HepG2 (cell line): ENCODE data around the gene PARN. TPM values are rescaled to one million over a fixed set of nuclear protein-coding genes. Genes with fewer than 3 reads are reported as not detected.

ENCODE experiments used
- GFI1 ChIP-seq: sonication (generic); formaldehyde crosslinking; IDR thresholded peaks from 2 replicates; pipeline ENCODE4 v1.5.0; 2020; ENCODE audit warnings: missing genetic modification reagents, mild to moderate bottlenecking, borderline replicate concordance
- KDM2A ChIP-seq: sonication (generic); formaldehyde crosslinking; IDR thresholded peaks from 2 replicates; pipeline ENCODE4 v1.4.0; 2020; ENCODE audit warnings: low read depth, missing genetic modification reagents, borderline replicate concordance
- POLR2A ChIP-seq, 2 experiments: IDR thresholded peaks; 2 replicates each; pipeline ENCODE4 v1.6.1; 2011; ENCODE audit warnings: low read depth in 2 of 2, low read length in 2 of 2, mild to moderate bottlenecking in 1 of 2, moderate library complexity in 1 of 2; ENCODE audit not compliant: insufficient read depth in 1 of 2
- ZBTB38 ChIP-seq: sonication (generic); formaldehyde crosslinking; IDR thresholded peaks from 2 replicates; pipeline ENCODE4 v1.5.1; 2020; ENCODE audit warnings: mild to moderate bottlenecking, missing genetic modification reagents
- ZNF121 ChIP-seq: sonication (generic); formaldehyde crosslinking; IDR thresholded peaks from 2 replicates; pipeline ENCODE4 v1.5.0; 2020; ENCODE audit warnings: mild to moderate bottlenecking, missing genetic modification reagents
- ZNF556 ChIP-seq: sonication (generic); formaldehyde crosslinking; IDR thresholded peaks from 2 replicates; pipeline ENCODE4 v1.4.0; 2020; ENCODE audit warnings: mild to moderate bottlenecking, missing genetic modification reagents, borderline replicate concordance
- polyA plus RNA-seq, 8 experiments: library from polyadenylated mRNA; depleted of rRNA in 3 of 8; stranded (reverse) in 7 of 8; unstranded in 1 of 8; fragments of >200 nt; fragmentation: Illumina TruSeq in 4 of 8; extraction: Trizol in 4 of 8; gene quantifications; 2 replicates each; pipeline versions ENCODE4 v1.2.1 to v1.2.3, GENCODE V29; 2011 to 2016; ENCODE audit warnings: low read depth in 4 of 8, missing spikeins in 1 of 8, mixed read lengths in 1 of 8; ENCODE audit not compliant: insufficient read depth in 1 of 8
- total RNA-seq, 5 experiments: library from RNA; depleted of rRNA; stranded (reverse); fragments of >200 nt; fragmentation: Illumina TruSeq; extraction: Trizol; gene quantifications; 2 replicates each; pipeline ENCODE4 v1.2.3, GENCODE V29; 2016; ENCODE audit warnings: low read depth in 1 of 5
- TF ChIP-seq, protein P1 (sequence below): IDR thresholded peaks from 2 replicates; pipeline ENCODE4 v1.4.0; 2020; ENCODE audit warnings: mild to moderate bottlenecking, missing genetic modification reagents
- TF ChIP-seq, protein P2 (sequence below): sonication (generic); formaldehyde crosslinking; IDR thresholded peaks from 2 replicates; pipeline ENCODE4 v1.8.0; 2022; ENCODE audit warnings: mild to moderate bottlenecking, missing genetic modification reagents
- TF ChIP-seq, protein P3 (sequence below): sonication (generic); formaldehyde crosslinking; IDR thresholded peaks from 2 replicates; pipeline ENCODE4 v1.5.1; 2020; ENCODE audit warnings: mild to moderate bottlenecking, missing genetic modification reagents, borderline replicate concordance
- TF ChIP-seq, protein P4 (sequence below): sonication (generic); formaldehyde crosslinking; IDR thresholded peaks from 2 replicates; pipeline ENCODE4 v1.5.1; 2020; ENCODE audit warnings: mild to moderate bottlenecking, missing genetic modification reagents, moderate library complexity
- TF ChIP-seq, protein P5 (sequence below): IDR thresholded peaks from 2 replicates; pipeline ENCODE4 v1.6.1; 2012; ENCODE audit warnings: inconsistent platforms

Gene PARN
- total and polyA plus RNA-seq, 2 of the 13 experiments (the other 11 are each of a cell fraction or from before 2014, with no cell fraction given): 13.3 to 47.6 TPM

DNA sequence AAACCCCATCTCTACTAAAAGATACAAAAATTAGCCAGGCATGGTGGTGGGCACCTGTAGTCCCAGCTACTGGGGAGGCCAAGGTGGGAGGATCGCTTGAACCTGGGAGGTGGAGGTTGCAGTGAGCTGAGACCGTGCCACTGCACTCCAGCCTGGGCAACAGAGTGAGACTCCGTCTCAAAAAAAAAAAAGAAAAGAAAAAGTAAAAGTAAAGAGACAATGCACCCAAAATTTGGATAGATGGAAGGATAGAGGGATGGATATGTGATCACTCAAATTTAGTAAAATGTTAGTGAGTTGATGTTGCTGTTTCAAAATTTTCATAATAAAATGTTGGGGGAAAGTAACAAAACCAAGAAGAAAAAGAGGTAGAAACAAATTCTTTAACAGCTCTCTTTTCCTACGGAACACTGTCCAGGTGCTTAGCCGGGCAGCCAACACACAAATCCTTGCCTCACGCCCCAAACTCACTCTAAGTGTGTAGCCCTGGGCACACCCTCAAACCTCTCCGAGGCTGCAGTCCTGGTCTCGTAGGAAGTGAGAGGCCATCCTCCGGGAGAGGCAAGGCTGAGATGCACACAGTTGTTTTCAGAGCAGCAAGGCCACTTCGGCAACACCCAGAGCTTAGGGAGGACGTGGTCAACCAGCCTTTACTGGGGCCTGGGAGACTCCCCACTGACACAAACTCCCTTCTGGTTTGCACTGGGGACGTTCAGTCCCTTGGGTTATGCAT is 228.9 kb downstream of the PARN start (continued):
- TF ChIP-seq, protein P1, sequence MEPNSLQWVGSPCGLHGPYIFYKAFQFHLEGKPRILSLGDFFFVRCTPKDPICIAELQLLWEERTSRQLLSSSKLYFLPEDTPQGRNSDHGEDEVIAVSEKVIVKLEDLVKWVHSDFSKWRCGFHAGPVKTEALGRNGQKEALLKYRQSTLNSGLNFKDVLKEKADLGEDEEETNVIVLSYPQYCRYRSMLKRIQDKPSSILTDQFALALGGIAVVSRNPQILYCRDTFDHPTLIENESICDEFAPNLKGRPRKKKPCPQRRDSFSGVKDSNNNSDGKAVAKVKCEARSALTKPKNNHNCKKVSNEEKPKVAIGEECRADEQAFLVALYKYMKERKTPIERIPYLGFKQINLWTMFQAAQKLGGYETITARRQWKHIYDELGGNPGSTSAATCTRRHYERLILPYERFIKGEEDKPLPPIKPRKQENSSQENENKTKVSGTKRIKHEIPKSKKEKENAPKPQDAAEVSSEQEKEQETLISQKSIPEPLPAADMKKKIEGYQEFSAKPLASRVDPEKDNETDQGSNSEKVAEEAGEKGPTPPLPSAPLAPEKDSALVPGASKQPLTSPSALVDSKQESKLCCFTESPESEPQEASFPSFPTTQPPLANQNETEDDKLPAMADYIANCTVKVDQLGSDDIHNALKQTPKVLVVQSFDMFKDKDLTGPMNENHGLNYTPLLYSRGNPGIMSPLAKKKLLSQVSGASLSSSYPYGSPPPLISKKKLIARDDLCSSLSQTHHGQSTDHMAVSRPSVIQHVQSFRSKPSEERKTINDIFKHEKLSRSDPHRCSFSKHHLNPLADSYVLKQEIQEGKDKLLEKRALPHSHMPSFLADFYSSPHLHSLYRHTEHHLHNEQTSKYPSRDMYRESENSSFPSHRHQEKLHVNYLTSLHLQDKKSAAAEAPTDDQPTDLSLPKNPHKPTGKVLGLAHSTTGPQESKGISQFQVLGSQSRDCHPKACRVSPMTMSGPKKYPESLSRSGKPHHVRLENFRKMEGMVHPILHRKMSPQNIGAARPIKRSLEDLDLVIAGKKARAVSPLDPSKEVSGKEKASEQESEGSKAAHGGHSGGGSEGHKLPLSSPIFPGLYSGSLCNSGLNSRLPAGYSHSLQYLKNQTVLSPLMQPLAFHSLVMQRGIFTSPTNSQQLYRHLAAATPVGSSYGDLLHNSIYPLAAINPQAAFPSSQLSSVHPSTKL (CRISPR knock-in tag): 0 out of 2 replicates have a peak, but pooled peaks have one; percentile 8
- TF ChIP-seq, protein P2, sequence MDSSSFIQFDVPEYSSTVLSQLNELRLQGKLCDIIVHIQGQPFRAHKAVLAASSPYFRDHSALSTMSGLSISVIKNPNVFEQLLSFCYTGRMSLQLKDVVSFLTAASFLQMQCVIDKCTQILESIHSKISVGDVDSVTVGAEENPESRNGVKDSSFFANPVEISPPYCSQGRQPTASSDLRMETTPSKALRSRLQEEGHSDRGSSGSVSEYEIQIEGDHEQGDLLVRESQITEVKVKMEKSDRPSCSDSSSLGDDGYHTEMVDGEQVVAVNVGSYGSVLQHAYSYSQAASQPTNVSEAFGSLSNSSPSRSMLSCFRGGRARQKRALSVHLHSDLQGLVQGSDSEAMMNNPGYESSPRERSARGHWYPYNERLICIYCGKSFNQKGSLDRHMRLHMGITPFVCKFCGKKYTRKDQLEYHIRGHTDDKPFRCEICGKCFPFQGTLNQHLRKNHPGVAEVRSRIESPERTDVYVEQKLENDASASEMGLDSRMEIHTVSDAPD (CRISPR knock-in tag): 0 out of 2 replicates have a peak, but pooled peaks have one; percentile 15
- 0 out of 2 replicates have a peak, but pooled peaks have one; percentile 32 for TF ChIP-seq GFI1 (CRISPR knock-in tag)
- peak; percentile 19; the same call in 1 of the 2 replicates for TF ChIP-seq KDM2A (CRISPR knock-in tag)
- TF ChIP-seq ZBTB38 (CRISPR knock-in tag): 0 out of 2 replicates have a peak, but pooled peaks have one; percentile 60
- peak; percentile 35 to 56; a peak in 3 of 4 replicates for TF ChIP-seq POLR2A (IDR thresholded peaks at IDR 0.05; ENCODE audit: insufficient read depth in 1 of 2, low read depth in 2 of 2, low read length in 2 of 2)
- TF ChIP-seq, protein P3, sequence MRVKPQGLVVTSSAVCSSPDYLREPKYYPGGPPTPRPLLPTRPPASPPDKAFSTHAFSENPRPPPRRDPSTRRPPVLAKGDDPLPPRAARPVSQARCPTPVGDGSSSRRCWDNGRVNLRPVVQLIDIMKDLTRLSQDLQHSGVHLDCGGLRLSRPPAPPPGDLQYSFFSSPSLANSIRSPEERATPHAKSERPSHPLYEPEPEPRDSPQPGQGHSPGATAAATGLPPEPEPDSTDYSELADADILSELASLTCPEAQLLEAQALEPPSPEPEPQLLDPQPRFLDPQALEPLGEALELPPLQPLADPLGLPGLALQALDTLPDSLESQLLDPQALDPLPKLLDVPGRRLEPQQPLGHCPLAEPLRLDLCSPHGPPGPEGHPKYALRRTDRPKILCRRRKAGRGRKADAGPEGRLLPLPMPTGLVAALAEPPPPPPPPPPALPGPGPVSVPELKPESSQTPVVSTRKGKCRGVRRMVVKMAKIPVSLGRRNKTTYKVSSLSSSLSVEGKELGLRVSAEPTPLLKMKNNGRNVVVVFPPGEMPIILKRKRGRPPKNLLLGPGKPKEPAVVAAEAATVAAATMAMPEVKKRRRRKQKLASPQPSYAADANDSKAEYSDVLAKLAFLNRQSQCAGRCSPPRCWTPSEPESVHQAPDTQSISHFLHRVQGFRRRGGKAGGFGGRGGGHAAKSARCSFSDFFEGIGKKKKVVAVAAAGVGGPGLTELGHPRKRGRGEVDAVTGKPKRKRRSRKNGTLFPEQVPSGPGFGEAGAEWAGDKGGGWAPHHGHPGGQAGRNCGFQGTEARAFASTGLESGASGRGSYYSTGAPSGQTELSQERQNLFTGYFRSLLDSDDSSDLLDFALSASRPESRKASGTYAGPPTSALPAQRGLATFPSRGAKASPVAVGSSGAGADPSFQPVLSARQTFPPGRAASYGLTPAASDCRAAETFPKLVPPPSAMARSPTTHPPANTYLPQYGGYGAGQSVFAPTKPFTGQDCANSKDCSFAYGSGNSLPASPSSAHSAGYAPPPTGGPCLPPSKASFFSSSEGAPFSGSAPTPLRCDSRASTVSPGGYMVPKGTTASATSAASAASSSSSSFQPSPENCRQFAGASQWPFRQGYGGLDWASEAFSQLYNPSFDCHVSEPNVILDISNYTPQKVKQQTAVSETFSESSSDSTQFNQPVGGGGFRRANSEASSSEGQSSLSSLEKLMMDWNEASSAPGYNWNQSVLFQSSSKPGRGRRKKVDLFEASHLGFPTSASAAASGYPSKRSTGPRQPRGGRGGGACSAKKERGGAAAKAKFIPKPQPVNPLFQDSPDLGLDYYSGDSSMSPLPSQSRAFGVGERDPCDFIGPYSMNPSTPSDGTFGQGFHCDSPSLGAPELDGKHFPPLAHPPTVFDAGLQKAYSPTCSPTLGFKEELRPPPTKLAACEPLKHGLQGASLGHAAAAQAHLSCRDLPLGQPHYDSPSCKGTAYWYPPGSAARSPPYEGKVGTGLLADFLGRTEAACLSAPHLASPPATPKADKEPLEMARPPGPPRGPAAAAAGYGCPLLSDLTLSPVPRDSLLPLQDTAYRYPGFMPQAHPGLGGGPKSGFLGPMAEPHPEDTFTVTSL: 0 out of 2 replicates have a peak, but pooled peaks have one; percentile 17
- TF ChIP-seq, protein P4, sequence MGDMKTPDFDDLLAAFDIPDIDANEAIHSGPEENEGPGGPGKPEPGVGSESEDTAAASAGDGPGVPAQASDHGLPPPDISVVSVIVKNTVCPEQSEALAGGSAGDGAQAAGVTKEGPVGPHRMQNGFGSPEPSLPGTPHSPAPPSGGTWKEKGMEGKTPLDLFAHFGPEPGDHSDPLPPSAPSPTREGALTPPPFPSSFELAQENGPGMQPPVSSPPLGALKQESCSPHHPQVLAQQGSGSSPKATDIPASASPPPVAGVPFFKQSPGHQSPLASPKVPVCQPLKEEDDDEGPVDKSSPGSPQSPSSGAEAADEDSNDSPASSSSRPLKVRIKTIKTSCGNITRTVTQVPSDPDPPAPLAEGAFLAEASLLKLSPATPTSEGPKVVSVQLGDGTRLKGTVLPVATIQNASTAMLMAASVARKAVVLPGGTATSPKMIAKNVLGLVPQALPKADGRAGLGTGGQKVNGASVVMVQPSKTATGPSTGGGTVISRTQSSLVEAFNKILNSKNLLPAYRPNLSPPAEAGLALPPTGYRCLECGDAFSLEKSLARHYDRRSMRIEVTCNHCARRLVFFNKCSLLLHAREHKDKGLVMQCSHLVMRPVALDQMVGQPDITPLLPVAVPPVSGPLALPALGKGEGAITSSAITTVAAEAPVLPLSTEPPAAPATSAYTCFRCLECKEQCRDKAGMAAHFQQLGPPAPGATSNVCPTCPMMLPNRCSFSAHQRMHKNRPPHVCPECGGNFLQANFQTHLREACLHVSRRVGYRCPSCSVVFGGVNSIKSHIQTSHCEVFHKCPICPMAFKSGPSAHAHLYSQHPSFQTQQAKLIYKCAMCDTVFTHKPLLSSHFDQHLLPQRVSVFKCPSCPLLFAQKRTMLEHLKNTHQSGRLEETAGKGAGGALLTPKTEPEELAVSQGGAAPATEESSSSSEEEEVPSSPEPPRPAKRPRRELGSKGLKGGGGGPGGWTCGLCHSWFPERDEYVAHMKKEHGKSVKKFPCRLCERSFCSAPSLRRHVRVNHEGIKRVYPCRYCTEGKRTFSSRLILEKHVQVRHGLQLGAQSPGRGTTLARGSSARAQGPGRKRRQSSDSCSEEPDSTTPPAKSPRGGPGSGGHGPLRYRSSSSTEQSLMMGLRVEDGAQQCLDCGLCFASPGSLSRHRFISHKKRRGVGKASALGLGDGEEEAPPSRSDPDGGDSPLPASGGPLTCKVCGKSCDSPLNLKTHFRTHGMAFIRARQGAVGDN (CRISPR knock-in tag): peak; percentile 60
- TF ChIP-seq, protein P5, sequence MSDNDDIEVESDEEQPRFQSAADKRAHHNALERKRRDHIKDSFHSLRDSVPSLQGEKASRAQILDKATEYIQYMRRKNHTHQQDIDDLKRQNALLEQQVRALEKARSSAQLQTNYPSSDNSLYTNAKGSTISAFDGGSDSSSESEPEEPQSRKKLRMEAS: 0 out of 2 replicates have a peak, but pooled peaks have one; percentile 9
- TF ChIP-seq ZNF121 (CRISPR knock-in tag): peak; percentile 92
- TF ChIP-seq ZNF556 (CRISPR knock-in tag): 0 out of 2 replicates have a peak, but pooled peaks have one; percentile 19
